ENCODE measurements around the gene CDHR2. TPM values are rescaled to one million over a fixed set of nuclear protein-coding genes. Genes with fewer than 3 reads are reported as not detected.

CDHR2 gene
- total RNA-seq, 4 donors from 2014 or later, result under 0.01 to 0.35 (median 0.09) TPM; not detected in 1

- Histone ChIP-seq H3K27ac (no peak overlapping the region), H3K36me3 (no peaks in the 10 kb centered on the region), H3K4me1 (peaks cover 0 to 6% of the 10 kb centered on the region in 2 donors), H3K9me3 (no peaks in the 10 kb centered on the region), H3K4me3 (no peak overlapping the region), H3K27me3 (no peaks in the 10 kb centered on the region)
- intact Hi-C loops (cut with DNase I; ENCODE audit: low total_unique reads), result no loop called here
- no peak for DNase-seq
- TF ChIP-seq POLR2A (IDR thresholded peaks at IDR 0.05) (no peak), CTCF (IDR thresholded peaks at IDR 0.05) (no peak)
Measured at GRCh38 chr5:176644878-176645670, 95.9 kb downstream of the CDHR2 start.

Small RNA genes lying within 50 kb of the gene (microRNA-seq; reads per million reads assigned to microRNA genes)
- not detected for gene MIR4281 (ENCODE audit: borderline microRNAs expressed, borderline replicate concordance)

Small RNA genes lying within 50 kb of the gene (small RNA-seq; reads per million reads assigned to genes)
- gene MIR4281 (not detected), gene RF00019 (not detected), gene RN7SL684P (not detected)

Other genes with a start within 250 kb of the CDHR2 start
- 100 to 1,000 TPM in 1 of 4 donors, 10 to 100 TPM in 3; 57.0 to 112 (median 67.5) TPM for gene KIAA1191, start 187.6 kb upstream of the CDHR2 start, total RNA-seq
- gene ARL10, start 183.9 kb upstream of the CDHR2 start, total RNA-seq, result 10 to 100 TPM in 2 of 4 donors, 1 to 10 TPM in 2; 4.1 to 21.2 (median 9.6) TPM
- 10 to 100 TPM in 1 of 4 donors, 1 to 10 TPM in 2, under 1 TPM in 1; 0.51 to 17.8 (median 7.9) TPM for gene NOP16, start 160.7 kb upstream of the CDHR2 start, total RNA-seq
- gene HIGD2A, start 160.6 kb upstream of the CDHR2 start, total RNA-seq, result 10 to 100 TPM in 3 of 4 donors, 1 to 10 TPM in 1; 4.6 to 74.5 (median 26.7) TPM
- 100 to 1,000 TPM in 1 of 4 donors, 10 to 100 TPM in 3; 34.7 to 162 (median 63.4) TPM for gene CLTB, start 132.8 kb upstream of the CDHR2 start, total RNA-seq
- 10 to 100 TPM; 12.3 to 47.8 (median 32.5) TPM for gene FAF2, start 101.0 kb upstream of the CDHR2 start, total RNA-seq
- gene RNF44, start 11.9 kb upstream of the CDHR2 start, total RNA-seq, result 10 to 100 TPM in 2 of 4 donors, 1 to 10 TPM in 2; 1.2 to 32.6 (median 9.2) TPM
- 1 to 10 TPM in 1 of 4 donors, under 1 TPM in 1, not detected in 2; 0.40 to 1.4 TPM for gene GPRIN1, start 60.8 kb downstream of the CDHR2 start, total RNA-seq
- not detected for gene SNCB, start 81.2 kb downstream of the CDHR2 start, total RNA-seq
- gene EIF4E1B, start 81.3 kb downstream of the CDHR2 start, total RNA-seq, result not detected
- 10 to 100 TPM in 3 of 4 donors, 1 to 10 TPM in 1; 10.0 to 45.6 (median 20.2) TPM for gene TSPAN17, start 98.1 kb downstream of the CDHR2 start, total RNA-seq

Measured in uterus (tissue), 4 donors.